ENCODE results near the gene MCM8. TPM values are rescaled to one million over a fixed set of nuclear protein-coding genes. Genes with fewer than 3 reads are reported as not detected.

MCM8 gene
- polyA plus RNA-seq, 3 donors, result 0.07 to 0.51 (median 0.18) TPM

DNA sequence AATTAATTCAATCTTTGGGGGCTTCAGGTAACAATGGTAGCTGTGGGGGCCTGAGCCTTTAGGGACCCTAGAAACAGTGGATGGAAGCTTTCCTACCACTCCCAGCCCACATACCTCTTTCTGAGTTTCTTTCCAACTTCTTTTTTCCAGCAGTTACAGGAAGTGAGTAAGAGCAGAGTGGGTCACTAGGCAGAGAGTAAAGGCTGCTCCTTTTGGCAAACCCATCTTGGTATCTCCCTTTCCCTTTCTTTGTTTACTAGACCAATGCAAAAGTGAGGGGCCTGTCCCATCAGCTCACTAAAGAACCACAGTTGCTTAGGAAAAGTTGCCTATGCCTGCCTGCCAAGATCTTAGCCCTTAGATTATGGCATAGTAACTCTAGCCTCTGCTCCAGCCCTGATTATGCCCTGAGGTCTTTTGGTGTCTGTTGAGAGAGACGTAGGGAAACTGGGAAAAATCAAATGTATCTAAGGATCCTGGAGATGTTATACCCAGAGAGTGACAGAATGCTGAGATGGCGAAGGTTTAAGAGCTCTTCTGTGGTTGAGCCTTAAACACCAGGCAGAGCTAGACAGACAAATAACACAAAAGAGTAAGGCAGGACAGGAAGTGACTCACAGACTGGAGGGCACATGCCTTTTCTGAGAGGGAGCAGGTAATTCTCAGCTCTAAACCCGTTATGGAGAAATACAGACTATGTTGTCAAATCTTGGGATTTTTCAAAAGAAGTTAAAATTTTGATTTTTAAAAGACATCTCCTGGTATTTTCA is 31.4 kb upstream of the MCM8 start:
- Histone ChIP-seq H3K4me3 (replicated peaks in 1 of 3; ENCODE audit: low read depth in 2 of 3, low read length in 3 of 3) (no peak overlapping the region), H4K20me1 (ENCODE audit: insufficient read depth, low read length) (no peaks in the 10 kb centered on the region), H3K9ac (ENCODE audit: insufficient read depth, low read length, poor library complexity, severe bottlenecking) (no peak overlapping the region), H3K27me3 (ENCODE audit: control insufficient read depth in 2 of 2, insufficient read depth in 2 of 2, low read length in 2 of 2) (peaks cover 0 to 6% of the 10 kb centered on the region in 2 donors), H3K4me1 (ENCODE audit: control insufficient read depth in 1 of 2, insufficient read depth in 2 of 2, low read length in 2 of 2) (peaks cover 5 to 6% of the 10 kb centered on the region in 2 donors), H3K9me3 (replicated peaks in 1 of 2; ENCODE audit: control insufficient read depth in 1 of 2, insufficient read depth in 1 of 2, low read length in 2 of 2) (no peaks in the 10 kb centered on the region), H2AFZ (ENCODE audit: insufficient read depth, low read depth, low read length, poor library complexity, severe bottlenecking) (no peak overlapping the region), H3K79me2 (ENCODE audit: insufficient read depth, low read length) (no peaks in the 10 kb centered on the region), H3K27ac (ENCODE audit: low read depth in 1 of 2, low read length in 2 of 2) (no peak overlapping the region), H3K36me3 (replicated peaks in 1 of 2; ENCODE audit: control insufficient read depth in 1 of 2, insufficient read depth in 2 of 2, low read length in 2 of 2) (no peaks in the 10 kb centered on the region), H3K4me2 (replicated peaks; ENCODE audit: extremely low read depth, low read length, poor library complexity, severe bottlenecking) (no peak overlapping the region)
- no peak overlapping the region for H3K4me3 Mint-ChIP-seq
- no peak for TF ChIP-seq CTCF (IDR thresholded peaks at IDR 0.05)
- H3K4me1 Mint-ChIP-seq, result peaks cover 12% of the 10 kb centered on the region
- no peaks in the 10 kb centered on the region for H3K9me3 Mint-ChIP-seq
- WGBS (ENCODE audit: insufficient coverage), result 49% methylated on average over 2 of the region's 3 CpGs
- peaks cover 2 to 13% (median 5%) of the 10 kb centered on the region in 3 donors for H3K27me3 Mint-ChIP-seq (ENCODE audit: low read depth in 3 of 3)
- H3K27ac Mint-ChIP-seq, result peak overlapping the region in 1 of 7 donors; percentile 13
- intact Hi-C loops (cut with micrococcal nuclease), result no loop called here
- H3K36me3 Mint-ChIP-seq, result no peaks in the 10 kb centered on the region
- peak in 2 of 3 donors; percentile 54 to 61 for DNase-seq

DNA sequence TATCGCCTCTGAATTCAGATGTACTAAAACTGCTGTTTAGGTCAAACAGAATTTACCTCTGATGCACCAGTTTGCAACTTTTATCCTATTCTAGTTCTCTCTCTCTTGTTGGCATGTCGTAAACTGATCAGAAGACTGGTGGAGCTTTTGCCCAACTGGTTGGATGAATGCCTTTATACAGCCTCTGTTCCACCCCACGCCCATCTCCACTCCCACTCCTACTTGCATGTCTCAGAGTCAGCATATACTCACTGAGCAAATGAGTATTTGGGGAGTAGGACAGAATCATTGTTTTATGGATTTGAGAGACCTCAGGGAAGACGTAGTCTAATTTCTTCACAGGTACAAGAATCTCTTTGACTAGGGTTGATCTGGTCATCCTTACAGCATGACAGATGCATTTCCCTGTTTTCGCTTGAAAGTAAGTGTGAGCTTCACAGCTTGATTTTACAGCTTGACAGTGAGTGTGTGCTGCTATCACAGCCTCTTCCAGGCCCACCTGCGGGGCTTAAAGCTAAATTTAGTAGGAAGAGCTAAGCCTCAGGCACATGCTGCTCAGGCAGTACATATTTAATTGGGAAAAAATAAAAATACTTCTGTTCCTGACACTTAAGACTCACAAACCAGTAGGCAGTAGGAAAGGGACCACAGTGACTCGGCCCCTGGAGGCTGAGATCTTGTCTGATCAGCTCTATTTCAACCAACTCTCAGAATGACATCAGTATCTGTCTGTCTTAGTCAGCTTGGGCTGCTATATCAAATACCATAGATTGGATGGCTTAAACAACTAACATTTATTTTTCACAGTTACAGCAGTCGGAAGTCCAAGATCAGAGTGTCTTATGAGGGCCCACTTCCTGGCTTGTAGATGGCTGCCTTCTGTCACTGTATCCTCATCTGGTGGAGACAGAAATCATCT is 30.6 kb upstream of the MCM8 start:
- H3K9ac ChIP-seq (ENCODE audit: insufficient read depth, low read length, poor library complexity, severe bottlenecking), result no peak overlapping the region
- no peak for TF ChIP-seq CTCF (IDR thresholded peaks at IDR 0.05)
- no peaks in the 10 kb centered on the region for H4K20me1 ChIP-seq (ENCODE audit: insufficient read depth, low read length)
- intact Hi-C loops (cut with micrococcal nuclease), result no loop called here
- WGBS (ENCODE audit: insufficient coverage), result 90% methylated on average over 5 of the region's 8 CpGs
- no peaks in the 10 kb centered on the region for H3K9me3 ChIP-seq (replicated peaks in 1 of 2; ENCODE audit: control insufficient read depth in 1 of 2, insufficient read depth in 1 of 2, low read length in 2 of 2)
- Mint-ChIP-seq H3K9me3 (no peaks in the 10 kb centered on the region), H3K27ac (no peak overlapping the region), H3K4me3 (no peak overlapping the region), H3K36me3 (no peaks in the 10 kb centered on the region), H3K4me1 (peaks cover 12% of the 10 kb centered on the region), H3K27me3 (ENCODE audit: low read depth in 3 of 3) (peaks cover 2 to 8% (median 5%) of the 10 kb centered on the region in 3 donors)
- H3K4me1 ChIP-seq (ENCODE audit: control insufficient read depth in 1 of 2, insufficient read depth in 2 of 2, low read length in 2 of 2), result peaks cover 5 to 6% of the 10 kb centered on the region in 2 donors
- no peak for DNase-seq
- no peak overlapping the region for H3K4me2 ChIP-seq (replicated peaks; ENCODE audit: extremely low read depth, low read length, poor library complexity, severe bottlenecking)
- H3K36me3 ChIP-seq (replicated peaks in 1 of 2; ENCODE audit: control insufficient read depth in 1 of 2, insufficient read depth in 2 of 2, low read length in 2 of 2), result no peaks in the 10 kb centered on the region
- H3K27ac ChIP-seq (ENCODE audit: low read depth in 1 of 2, low read length in 2 of 2), result no peak overlapping the region
- no peaks in the 10 kb centered on the region for H3K79me2 ChIP-seq (ENCODE audit: insufficient read depth, low read length)
- H3K27me3 ChIP-seq (ENCODE audit: control insufficient read depth in 2 of 2, insufficient read depth in 2 of 2, low read length in 2 of 2), result peaks cover 0 to 2% of the 10 kb centered on the region in 2 donors
- H3K4me3 ChIP-seq (replicated peaks in 1 of 3; ENCODE audit: low read depth in 2 of 3, low read length in 3 of 3), result no peak overlapping the region
- no peak overlapping the region for H2AFZ ChIP-seq (ENCODE audit: insufficient read depth, low read depth, low read length, poor library complexity, severe bottlenecking)
